OCI-LY3 (cell line): ENCODE results near the gene ENAM.

Source experiments
- EZH2phosphoT487 ChIP-seq: fragments of 200-600 bp; shearing (Covaris generic); IDR thresholded peaks from 2 replicates; pipeline ENCODE4 v1.6.1; 2018; ENCODE audit warnings: antibody characterized with exemption, mixed run types, low read depth
- TF ChIP-seq, protein P1 (sequence below): fragments of 200-600, 300-600 bp; sonication (generic); IDR thresholded peaks from 2 replicates; pipeline ENCODE4 v1.5.1; 2014; ENCODE audit warnings: antibody characterized with exemption, low read length, low read depth

DNA sequence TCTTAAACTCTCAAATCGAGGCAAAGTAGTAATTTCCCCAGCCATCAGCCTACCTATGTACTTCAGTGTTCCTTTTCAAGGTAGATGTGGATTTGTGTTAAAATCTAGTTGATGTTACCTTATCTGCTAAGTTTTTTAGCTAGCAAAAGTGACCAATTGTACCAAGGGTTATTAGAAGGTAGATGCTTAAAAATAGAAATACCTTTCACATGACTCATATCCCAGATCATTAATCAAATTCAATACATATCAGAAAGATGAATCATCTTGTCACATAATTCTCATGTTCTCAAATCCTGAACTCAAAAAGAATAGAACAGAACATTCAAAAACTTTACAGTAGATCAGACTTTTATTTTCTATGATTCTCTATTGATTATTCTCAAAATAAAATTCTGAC is 3.5 kb downstream of the ENAM start:
- TF ChIP-seq, protein P1, sequence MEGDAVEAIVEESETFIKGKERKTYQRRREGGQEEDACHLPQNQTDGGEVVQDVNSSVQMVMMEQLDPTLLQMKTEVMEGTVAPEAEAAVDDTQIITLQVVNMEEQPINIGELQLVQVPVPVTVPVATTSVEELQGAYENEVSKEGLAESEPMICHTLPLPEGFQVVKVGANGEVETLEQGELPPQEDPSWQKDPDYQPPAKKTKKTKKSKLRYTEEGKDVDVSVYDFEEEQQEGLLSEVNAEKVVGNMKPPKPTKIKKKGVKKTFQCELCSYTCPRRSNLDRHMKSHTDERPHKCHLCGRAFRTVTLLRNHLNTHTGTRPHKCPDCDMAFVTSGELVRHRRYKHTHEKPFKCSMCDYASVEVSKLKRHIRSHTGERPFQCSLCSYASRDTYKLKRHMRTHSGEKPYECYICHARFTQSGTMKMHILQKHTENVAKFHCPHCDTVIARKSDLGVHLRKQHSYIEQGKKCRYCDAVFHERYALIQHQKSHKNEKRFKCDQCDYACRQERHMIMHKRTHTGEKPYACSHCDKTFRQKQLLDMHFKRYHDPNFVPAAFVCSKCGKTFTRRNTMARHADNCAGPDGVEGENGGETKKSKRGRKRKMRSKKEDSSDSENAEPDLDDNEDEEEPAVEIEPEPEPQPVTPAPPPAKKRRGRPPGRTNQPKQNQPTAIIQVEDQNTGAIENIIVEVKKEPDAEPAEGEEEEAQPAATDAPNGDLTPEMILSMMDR: no peak
- TF ChIP-seq EZH2phosphoT487: no peak
